Measurements from ENCODE around the gene ASB14.

ASB14 gene

DNA sequence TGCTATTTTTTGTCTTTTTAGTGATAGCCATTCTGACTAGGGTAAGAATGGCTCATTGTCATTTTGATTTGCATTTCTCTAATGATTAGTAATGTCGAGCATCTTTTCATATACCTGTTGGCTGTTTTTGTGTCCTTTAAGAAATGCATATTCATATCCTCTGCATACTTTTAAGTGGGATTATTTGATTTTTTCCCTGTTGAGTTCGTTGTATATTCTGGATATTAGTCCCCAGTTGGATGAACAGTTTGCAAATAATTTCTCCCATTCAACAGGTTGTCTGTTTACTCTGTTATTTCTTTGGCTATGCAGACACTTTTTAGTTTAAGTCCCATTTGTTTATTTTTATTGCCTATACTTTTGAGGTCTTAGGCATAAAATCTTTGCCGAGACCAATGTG, 30.6 kb downstream of the ASB14 start:
- DNase-seq (ENCODE audit: low read depth, low spot score): no peak
- no peak overlapping the region for H3K27ac ChIP-seq

DNA sequence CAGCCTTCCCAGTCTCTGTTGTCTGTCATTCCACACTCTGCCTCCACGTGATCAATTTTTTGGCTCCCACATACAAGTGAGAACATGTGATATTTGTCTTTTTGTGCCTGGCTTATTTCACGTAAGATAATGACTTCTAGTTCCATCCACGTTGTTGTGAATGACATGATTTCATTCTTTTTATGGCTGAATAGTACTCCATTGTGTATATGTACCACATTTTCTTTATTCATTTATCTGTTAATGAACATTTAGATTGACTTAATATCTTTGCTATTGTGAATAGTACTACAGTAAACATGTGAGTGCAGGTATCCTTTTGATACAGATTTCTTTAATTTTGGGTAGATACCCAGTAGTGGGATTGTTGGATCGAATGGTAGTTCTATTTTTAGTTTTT, 31.4 kb downstream of the ASB14 start:
- no peak for DNase-seq (ENCODE audit: low read depth, low spot score)

DNA sequence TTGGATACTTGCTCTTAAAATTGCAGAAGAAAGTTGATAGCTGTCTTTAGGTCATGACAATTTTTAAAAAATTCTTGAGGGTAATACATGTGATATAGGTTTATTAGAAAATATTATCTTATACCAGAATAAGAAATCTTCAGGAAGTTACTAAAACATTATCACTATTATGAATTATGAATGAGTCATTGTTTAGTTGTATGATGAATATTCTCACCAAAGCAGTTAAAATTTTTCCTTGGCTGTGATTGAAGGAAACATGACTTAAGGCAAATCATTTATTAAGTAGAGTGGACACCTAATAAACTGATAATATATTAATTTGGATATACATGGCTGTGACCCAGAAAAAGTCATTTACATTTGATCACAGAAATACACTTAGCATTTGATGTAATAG, 34.8 kb downstream of the ASB14 start:
- no peak for DNase-seq (ENCODE audit: low read depth, low spot score)
- no peak overlapping the region for H3K27ac ChIP-seq

More for the DNA sequence above, 31.4 kb downstream of the ASB14 start:
- H3K27ac ChIP-seq: no peak overlapping the region

DNA sequence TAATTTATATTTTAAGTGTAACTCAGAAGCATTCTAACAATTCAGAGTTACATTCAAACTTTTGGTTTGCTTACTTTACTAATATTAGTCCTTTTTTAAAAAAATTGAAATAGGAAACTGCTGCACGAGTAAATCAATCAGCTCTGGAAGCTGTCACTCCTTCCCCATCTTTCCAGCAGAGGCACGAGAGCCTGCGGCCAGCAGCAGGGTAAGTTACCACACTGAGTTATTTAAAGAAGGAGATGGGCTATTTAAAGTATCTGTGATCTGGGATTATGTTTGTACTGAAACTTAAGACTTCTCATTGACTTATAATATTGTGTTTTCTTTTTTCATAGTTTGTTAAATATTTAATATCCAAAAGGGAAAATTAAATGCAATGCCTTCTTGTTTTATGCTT, 35.6 kb downstream of the ASB14 start:
- no peak for DNase-seq (ENCODE audit: low read depth, low spot score)
- no peak overlapping the region for H3K27ac ChIP-seq

DNA sequence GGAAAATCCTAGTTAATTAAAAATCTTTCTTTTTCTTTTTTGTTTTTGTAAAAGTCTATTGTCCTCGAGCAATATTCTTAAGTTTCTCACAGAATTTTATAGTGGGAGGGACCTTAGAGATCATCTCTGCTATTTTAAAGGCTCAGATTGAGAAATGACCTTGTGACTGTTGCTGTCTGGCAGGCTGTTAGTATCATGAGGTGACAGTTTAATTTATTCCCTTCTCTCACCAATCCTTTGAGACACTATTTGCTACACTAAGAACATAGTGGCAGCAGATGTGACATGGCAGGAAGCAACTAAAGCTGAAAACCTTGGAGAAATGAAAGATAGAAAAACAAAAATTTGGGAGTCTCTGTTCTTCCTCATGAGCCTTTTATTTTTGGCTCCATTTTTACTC, 40.1 kb downstream of the ASB14 start:
- no peak for DNase-seq (ENCODE audit: low read depth, low spot score)
- H3K27ac ChIP-seq: no peak overlapping the region

DNA sequence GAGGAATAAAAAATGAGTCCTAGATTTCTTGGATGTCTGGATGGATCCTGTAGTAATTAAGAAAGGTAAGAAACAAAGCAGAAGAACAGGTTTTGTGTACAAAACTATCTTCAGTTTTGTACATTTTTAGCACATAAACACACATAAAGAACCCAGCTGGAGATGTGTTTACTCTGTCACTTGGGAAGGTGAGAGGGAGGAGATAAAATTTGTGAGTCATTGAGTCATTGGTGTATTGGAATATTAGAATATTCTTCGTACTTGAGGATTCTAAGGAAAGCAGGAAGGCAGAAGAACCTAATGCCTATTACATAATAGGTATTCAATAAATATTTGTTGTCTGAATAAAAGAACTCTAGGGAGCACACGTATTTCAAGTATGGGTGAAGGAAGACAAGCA, 47.5 kb downstream of the ASB14 start:
- H3K27ac ChIP-seq: no peak overlapping the region
- no peak for DNase-seq (ENCODE audit: low read depth, low spot score)

DNA sequence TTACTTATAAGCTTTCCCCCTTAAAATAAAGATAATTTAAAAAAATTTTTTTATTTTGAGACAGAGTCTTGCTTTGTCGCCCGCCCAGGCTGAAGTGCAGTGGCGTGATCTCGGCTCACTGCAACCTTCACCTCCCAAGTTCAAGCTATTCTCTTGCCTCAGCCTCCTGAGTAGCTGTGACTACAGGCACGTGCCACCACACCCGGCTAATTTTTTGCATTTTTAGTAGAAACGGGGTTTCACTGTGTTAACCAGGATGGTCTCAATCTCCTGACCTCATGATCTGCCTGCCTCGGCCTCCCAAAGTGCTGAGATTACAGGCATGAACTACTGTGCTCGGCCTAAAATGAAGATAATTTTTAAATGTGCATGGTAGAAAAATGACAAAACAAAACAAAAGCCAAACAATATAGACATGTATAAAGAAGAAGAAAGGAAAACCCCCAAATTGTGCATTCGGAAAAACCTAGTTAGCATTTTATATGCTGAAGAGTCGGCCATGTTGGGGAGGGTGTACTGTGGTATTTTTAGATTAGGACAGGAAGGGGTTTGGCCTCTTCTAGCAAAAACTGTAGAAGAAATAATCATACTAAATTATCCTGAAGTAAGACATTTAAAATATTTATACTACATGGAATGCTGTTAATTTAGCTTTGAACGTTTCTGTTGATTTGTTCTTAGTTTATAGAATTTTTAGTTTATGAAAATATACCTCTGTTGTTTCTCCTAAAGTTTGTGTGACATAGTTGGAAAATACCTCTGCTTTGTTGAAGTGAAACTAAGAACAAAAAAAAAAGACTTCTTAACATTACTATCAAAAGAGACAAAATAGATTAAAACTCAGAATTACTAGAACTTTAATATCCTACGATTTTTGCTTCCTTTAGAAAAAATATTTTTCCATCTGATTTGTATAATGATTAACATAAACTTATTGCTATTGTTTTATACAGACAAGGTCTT, 57.6 kb downstream of the ASB14 start:
- DNase-seq (ENCODE audit: low read depth, low spot score): no peak
- H3K27ac ChIP-seq: no peak overlapping the region

DNA sequence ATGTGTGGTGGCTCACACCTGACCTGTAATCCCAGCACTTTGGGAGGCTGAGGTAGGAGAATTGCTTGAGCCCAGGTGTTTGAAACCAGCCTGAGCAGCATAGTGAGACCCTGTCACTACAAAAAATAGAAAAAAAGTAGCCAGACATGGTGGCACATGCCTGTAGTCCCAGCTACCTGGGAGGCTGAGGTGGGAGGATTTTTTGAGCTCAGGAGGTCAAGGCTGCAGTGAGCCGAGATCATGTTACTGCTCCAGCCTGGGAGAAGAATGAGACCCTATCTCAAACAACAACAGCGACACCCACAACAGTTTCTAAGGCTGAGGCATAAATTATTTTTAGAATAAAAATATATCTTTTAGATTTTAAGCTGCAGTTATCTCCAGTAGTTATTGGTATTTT, 58.7 kb downstream of the ASB14 start:
- no peak overlapping the region for H3K27ac ChIP-seq
- no peak for DNase-seq (ENCODE audit: low read depth, low spot score)

DNA sequence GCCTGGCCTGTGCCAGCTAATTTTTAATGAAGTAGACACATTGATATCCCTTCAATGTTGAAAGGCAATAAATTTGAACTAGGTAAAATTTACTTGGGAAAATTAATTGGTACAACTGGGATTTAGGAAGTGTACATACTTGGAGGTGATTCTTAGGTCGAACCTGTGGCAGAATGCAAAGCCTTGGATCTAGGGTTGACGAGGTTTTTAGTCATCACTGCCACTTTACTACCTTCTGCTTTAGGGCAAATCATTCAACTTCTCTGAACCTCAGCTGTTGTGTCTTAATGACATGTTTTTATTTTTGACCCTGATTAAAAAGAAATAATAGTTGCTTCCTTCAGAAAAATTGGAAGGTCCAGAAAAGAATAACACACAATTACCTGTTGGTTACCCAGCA, 62.5 kb downstream of the ASB14 start:
- H3K27ac ChIP-seq: peak overlapping the region; percentile 17
- DNase-seq (ENCODE audit: low read depth, low spot score): no peak

DNA sequence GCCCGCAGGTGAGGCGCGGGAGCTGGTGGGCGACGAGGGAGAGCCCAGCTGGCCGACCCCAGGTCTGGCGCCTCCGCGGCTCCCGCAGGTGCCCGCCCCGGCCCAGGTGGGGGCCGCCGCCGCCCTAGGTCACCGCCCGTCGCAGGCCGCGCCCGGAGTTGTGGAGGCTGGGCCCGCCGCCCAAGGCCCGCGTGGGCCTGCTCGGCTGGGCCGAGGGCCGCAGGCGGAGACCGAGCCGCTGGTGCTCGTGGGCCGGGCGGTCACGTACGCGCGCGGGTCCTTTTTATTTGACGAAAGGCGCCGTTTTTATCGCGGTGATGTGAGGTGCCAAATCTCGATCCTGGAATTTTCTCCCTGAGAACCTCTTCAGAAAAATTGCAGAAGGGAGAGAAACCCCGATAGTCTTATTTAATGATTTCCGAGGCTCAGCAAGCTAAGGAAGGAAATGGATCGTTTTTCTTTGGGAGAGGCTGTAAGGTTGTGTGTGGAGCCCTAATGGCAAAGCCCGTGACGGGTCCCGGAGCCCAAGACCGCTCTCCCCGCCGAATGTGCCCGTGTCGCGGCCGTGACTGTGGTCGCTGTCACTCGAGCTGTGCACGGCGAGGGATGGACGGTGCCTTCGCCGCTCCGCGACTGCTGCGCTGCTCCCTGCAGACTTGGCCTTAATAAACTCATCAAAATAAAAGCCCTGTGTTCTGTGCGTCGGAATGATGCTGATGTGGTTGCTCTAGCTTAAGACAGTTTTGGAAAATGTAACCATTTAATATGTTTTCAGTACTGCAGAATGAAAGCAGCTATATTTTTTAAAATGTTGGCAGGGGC, 64.3 kb downstream of the ASB14 start:
- peak overlapping the region; percentile 68 for H3K27ac ChIP-seq
- no peak for DNase-seq (ENCODE audit: low read depth, low spot score)

DNA sequence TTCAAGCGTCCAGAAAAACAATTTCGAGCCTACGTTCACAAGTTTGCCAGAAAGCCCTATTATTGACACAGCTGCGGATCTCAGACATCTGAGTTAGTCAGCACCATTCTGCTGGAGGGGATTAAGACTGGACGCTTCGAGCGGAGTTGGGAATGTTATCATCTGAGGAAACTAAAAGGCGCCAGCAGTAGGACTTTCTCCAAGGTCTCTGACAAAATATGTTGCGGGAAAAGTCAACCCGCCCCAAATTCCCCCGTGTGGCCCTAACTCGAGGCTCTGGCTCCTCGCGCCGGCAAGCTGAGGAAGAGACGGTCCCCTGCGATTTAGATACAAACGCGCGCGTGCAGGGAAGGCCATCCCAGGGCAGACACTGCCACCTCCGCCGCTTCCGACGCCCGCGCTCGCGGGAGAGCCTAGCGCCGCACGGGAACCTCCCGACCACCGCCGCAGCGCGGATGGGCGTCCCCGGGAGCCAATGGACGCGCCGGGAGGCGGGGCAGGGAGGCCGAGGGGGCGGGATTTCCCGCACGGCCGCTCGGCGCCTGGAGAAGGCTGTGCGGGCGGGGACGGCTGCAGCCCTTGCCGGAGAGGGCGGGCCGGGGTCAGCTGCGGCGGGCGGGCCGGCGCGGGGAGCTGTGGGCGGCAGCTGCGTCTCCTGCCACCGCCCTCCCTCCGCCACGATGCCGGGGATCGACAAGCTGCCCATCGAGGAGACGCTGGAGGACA, 65.1 kb downstream of the ASB14 start, which contains the start of gene APPL1:
APPL1 (plus strand) TSS at position 526 of the 726 bp plus-strand sequence; CDS start at position 681, 155 bp downstream.
- DNase-seq (ENCODE audit: low read depth, low spot score): peak; percentile 22
- peak within 1 kb of the TSS; percentile 68 for H3K27ac ChIP-seq

DNA sequence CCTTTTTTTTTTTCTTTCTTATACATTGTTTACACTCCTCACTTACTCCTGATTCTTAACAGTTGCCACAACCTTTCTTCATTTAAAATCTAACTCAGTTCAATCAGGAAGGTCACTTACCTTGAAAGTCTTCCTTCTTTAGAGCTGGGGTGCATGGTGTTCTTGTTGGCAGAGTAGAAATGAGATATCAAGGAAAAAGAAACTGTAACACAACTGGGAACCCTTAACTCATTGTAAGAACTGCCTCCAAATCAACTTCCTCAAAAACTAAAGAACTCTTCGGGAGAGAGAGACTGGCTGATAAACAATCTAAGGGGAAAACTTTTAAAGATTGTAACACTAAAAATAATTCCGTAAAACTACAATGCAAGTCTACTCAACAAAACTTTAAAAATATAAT, 66.3 kb downstream of the ASB14 start:
- H3K27ac ChIP-seq: no peak overlapping the region
- DNase-seq (ENCODE audit: low read depth, low spot score): no peak

DNA sequence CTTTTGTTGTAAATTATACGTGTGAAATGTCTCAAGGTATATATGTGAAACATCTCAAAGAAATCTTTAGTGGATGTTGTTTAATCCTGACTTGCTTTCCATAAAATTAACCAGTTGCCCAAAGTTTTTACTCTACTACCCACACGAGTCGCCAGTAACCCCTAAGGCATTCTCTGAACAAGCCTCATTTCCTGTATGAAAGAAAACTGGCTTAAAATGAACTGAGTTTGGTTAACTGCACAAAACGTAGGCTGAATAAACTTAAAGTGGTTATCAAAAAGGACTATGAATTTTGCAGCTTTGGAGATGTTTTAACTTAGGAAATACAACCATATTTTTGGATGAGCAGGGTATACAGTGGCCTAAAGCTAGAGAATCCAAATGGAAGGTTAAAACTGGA, 67.6 kb downstream of the ASB14 start:
- no peak overlapping the region for H3K27ac ChIP-seq
- no peak for DNase-seq (ENCODE audit: low read depth, low spot score)

DNA sequence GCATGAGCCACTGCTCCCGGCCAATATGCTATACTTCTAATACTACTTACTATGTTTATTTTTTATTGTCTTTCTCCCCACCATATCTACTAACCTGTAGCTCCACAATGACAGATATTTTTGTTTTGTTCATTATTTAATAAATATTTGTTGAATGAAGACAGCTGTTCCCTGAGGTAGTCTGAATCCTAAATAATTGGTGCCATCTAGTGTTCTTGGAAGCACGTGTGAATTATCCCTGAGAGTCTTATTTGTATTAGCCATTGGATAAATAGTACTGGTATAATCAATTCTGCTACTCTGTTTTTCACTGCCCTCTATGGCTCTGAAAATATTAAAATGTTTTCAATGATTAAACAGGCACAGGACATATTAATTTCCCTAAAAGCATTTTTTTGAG, 70.6 kb downstream of the ASB14 start:
- H3K27ac ChIP-seq: no peak overlapping the region
- no peak for DNase-seq (ENCODE audit: low read depth, low spot score)
